OCI-LY3 (cell line): ENCODE measurements around the gene ATG9B.

ENCODE experiments used
- EZH2phosphoT487 ChIP-seq: fragments of 200-600 bp; shearing (Covaris generic); IDR thresholded peaks from 2 replicates; pipeline ENCODE4 v1.6.1; 2018; ENCODE audit warnings: antibody characterized with exemption, mixed run types, low read depth
- TF ChIP-seq, protein P1 (sequence below): fragments of 200-600, 300-600 bp; sonication (generic); IDR thresholded peaks from 2 replicates; pipeline ENCODE4 v1.5.1; 2014; ENCODE audit warnings: antibody characterized with exemption, low read length, low read depth

DNA sequence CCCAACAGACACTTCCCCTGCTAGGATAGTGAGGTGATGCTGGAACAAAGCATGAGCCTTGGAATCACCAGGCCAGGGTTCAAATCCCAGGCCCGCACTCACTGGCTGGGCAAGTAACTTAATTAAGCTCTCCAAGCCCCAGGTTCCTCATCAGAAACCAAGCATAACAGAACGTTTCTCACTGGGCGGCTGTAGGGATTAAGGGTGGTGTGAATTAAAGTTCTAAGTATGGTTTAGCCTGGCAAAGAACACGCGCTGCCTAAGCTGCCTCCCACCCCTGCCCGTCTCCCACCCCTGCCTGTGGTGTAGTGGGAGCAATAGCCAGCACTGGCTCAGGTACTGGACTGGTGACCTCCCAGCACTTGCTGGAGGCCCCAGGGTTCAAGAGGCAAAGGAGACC is 40.7 kb upstream of the ATG9B start:
- TF ChIP-seq, protein P1, sequence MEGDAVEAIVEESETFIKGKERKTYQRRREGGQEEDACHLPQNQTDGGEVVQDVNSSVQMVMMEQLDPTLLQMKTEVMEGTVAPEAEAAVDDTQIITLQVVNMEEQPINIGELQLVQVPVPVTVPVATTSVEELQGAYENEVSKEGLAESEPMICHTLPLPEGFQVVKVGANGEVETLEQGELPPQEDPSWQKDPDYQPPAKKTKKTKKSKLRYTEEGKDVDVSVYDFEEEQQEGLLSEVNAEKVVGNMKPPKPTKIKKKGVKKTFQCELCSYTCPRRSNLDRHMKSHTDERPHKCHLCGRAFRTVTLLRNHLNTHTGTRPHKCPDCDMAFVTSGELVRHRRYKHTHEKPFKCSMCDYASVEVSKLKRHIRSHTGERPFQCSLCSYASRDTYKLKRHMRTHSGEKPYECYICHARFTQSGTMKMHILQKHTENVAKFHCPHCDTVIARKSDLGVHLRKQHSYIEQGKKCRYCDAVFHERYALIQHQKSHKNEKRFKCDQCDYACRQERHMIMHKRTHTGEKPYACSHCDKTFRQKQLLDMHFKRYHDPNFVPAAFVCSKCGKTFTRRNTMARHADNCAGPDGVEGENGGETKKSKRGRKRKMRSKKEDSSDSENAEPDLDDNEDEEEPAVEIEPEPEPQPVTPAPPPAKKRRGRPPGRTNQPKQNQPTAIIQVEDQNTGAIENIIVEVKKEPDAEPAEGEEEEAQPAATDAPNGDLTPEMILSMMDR: no peak
- no peak for TF ChIP-seq EZH2phosphoT487
